Pons (tissue), 1 donor: Measurements from ENCODE around the gene LHFPL3.
"Not testable (repeated sequence)": the region's sequence is repeated elsewhere in the genome, so short reads cannot be mapped to it uniquely, and the experiment has no call there.

Experiments used
- DNase-seq: peaks from one replicate; pipeline ENCODE4 v3.0.0-alpha.2; 2016; ENCODE audit warnings: low spot score

LHFPL3 gene

GRCh38 chr7:104695563-104695962 is 367.2 kb downstream of the LHFPL3 start:
- DNase-seq, result no peak

- DNase-seq, result no peak
Measured at GRCh38 chr7:104700336-104700735, 371.9 kb downstream of the LHFPL3 start.

GRCh38 chr7:104721027-104721426 is 392.6 kb downstream of the LHFPL3 start:
- DNase-seq, result not testable (repeated sequence)

GRCh38 chr7:104723001-104723400 is 394.6 kb downstream of the LHFPL3 start:
- DNase-seq, result no peak

- no peak for DNase-seq
Measured at GRCh38 chr7:104758504-104758903, 430.1 kb downstream of the LHFPL3 start.

- DNase-seq, result no peak
Measured at GRCh38 chr7:104761892-104762291, 433.5 kb downstream of the LHFPL3 start.

- DNase-seq, result no peak
Measured at GRCh38 chr7:104767113-104767512, 438.7 kb downstream of the LHFPL3 start.

- DNase-seq, result peak; percentile 76
Measured at GRCh38 chr7:104767826-104768536, 439.6 kb downstream of the LHFPL3 start.

GRCh38 chr7:104772405-104773345 is 444.3 kb downstream of the LHFPL3 start:
- DNase-seq, result no peak

GRCh38 chr7:104773796-104774195 is 445.4 kb downstream of the LHFPL3 start:
- no peak for DNase-seq

GRCh38 chr7:104775531-104775930 is 447.1 kb downstream of the LHFPL3 start:
- no peak for DNase-seq

GRCh38 chr7:104777301-104777800 is 448.9 kb downstream of the LHFPL3 start:
- no peak for DNase-seq

- DNase-seq, result no peak
Measured at GRCh38 chr7:104779888-104780287, 451.5 kb downstream of the LHFPL3 start.

GRCh38 chr7:104784686-104785085 is 456.3 kb downstream of the LHFPL3 start:
- no peak for DNase-seq

- DNase-seq, result no peak
Measured at GRCh38 chr7:104789780-104790179, 461.4 kb downstream of the LHFPL3 start.

- DNase-seq, result no peak
Measured at GRCh38 chr7:104790440-104790839, 462.0 kb downstream of the LHFPL3 start.

GRCh38 chr7:104791080-104791479 is 462.7 kb downstream of the LHFPL3 start:
- DNase-seq, result peak; percentile 58

- no peak for DNase-seq
Measured at GRCh38 chr7:104793066-104793465, 464.7 kb downstream of the LHFPL3 start.

- DNase-seq, result no peak
Measured at GRCh38 chr7:104794154-104794553, 465.8 kb downstream of the LHFPL3 start.

- no peak for DNase-seq
Measured at GRCh38 chr7:104794589-104794988, 466.2 kb downstream of the LHFPL3 start.

GRCh38 chr7:104795086-104795485 is 466.7 kb downstream of the LHFPL3 start:
- DNase-seq, result peak; percentile 96

GRCh38 chr7:104795616-104796398 is 467.4 kb downstream of the LHFPL3 start:
- DNase-seq, result no peak
